PC-9 (cell line): Measurements from ENCODE around the gene MARK2.
A peak's percentile ranks its signal among the peaks of the same experiment; 100 is the strongest.

ENCODE experiments used
- CTCF ChIP-seq: fragments of 200-600 bp; sonication (generic); conservative IDR thresholded peaks from 2 replicates; pipeline ENCODE4 v1.6.1; 2017; ENCODE audit warnings: mixed run types, antibody characterized with exemption, mild to moderate bottlenecking, moderate library complexity
- EZH2 ChIP-seq: fragments of 200-600 bp; sonication (generic); IDR thresholded peaks from 2 replicates; pipeline ENCODE4 v1.8.0; 2017; ENCODE audit warnings: antibody characterized with exemption, low read depth

- peak; percentile 91 for TF ChIP-seq CTCF
- no peak for TF ChIP-seq EZH2
Observed at GRCh38 chr11:63837027-63837688, 1.8 kb upstream of the MARK2 start.
